ELF-1 (cell line): Measurements from ENCODE around the gene JUN.
A peak's percentile ranks its signal among the peaks of the same experiment; 100 is the strongest.

Source experiments
- DNase-seq: peaks from one replicate; pipeline ENCODE4 v3.0.0-alpha.2; 2016; ENCODE audit warnings: low read depth, low spot score

The JUN gene

DNA sequence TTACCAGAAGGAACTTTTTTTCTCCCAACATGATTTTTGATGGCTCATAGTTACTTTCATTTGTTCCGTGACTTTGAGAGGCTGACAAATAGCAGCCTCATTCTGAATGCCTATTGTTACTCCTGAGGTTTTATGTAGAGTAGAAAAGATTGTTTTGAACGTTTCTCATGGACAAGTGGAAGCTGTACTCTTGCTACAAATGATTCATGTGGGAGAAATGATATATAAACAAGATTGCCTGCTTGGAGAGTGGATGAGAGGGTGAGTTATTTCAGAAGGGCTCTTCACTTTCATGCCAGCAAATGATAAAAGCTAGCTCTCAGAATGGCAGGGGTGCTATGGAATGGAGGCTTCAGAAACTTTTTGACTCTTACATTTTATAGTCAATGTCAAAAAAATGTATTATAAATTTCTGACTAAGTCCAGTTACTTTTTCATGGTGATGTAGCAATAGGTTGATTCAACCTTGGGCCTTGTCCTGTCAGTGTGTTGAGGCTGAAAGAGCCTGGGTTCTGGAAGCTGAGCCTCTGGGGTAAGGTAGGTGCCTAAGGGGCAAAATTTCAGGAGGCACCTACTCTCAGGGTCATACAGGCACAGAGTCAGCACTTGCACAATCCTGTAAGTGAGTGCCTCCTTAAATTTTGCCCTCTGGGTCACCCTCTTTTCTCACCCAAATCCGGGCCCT is 19.4 kb downstream of the JUN start:
- no peak for DNase-seq

DNA sequence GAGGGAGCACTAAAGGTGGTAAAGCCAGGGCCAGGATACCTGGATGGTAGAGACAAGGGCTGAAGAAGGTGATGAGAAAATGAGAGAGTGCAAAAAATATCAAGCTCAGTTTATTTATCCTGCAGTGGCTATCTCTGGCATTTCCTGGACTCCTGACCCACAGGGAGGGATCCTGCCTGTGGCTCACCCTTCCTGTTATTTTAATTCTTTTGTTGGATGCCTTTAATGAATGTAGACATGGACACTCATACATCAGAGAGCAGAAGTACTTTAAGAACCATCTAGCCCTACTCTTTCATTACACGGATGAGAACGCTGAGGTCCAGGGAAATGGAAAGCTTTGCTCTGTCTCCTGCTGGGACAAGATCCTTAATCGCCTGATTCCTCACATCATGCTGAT is 20.6 kb downstream of the JUN start:
- DNase-seq: no peak

DNA sequence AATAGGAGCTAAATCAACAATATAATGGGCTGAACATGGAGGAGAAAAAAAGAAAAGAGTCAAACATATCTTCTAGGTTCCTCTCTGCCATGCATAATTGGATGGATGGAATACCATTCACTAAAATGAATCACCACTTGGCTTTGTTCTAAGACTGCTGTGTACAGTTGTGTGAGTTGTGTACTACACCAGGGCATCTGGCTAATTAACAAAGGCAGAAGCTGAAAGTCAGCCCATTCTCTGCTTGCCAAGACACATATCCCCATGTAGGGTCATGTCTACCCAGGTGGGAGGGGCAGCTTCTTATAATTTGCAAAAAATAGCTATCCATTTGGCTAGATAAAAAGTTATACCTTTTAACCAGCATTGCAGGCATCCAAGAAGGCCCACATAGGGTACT is 21.0 kb downstream of the JUN start:
- DNase-seq: no peak

DNA sequence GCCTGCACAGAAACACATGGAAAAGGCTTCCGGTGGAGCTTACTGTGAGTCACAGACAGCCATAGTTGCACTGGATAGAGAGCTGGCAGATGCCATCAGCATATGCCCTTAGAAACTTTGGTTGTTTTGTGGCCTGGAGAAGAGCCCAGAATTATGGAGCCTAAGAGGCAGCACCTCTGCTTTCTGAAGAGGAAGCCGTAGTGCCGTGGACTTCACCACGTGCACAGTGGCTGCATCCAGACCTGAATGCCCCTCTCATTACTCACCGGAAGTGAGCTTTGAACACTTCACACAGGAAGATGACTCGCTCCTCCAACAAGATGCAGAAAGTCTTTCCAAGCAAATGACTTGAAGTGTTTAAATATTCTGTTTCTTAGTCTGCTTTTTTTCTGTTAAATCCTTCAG is 28.4 kb downstream of the JUN start:
- DNase-seq: peak; percentile 48

DNA sequence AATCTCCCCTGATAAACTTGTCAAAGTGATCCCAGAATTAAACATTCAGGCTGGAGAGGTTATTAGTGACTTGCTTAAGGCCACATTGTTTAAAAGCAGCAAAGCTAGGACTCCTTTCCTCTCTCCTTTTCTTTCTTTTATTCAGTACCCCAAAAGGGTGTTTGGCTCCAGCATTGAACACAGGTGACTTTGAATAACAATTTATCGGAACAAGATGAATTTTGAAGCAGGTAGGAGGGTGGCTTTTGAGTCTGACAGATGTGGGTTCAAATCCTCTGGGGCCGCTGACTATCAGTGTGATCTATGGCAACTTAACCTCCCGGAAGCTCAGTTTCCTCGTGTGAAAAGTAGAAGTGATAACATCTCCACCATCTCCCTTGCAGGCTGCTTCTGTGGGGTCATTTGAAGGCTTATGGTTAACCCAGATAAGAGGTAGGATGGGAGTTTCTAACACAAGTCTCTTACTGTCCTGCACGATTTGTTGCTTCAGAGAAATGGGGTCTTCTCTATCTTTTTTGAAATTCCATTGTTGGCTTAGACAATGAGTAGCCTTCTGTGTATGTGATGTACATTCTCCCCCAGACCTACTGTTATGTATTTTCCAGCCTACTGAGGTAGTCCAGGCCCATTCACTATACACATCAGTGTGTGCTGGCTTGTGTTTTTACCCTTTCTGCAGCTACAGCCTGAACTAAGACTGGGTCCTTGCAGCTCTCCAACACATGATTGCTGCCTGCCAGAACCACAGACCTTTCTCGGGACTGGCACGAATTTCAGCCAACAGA is 29.0 kb downstream of the JUN start:
- DNase-seq: no peak

DNA sequence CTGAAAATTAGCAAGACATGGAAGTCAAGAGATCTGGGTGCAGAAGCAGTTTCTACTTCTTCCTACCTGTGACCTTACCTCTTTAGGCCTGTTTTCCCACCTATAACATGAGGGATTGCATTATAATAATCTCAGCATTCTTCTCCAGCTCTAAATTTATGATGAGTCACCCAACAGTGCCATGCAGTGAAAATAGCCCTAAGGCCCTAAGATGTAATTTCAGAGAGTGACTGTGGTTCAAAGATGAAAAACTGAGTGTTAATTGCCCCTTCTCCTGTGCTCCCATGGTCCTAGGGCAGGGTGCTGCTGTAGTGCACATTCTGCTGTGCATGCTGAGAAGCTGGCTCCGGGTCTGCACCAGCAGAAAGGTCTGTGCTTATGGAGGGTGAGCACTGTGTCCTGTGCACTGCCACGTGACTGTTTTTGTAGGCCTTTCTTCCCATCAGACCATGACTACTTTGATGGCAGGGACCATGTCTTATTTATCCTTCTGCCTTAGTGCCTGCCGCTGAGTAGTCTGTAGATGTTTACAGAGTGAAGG is 29.7 kb downstream of the JUN start:
- DNase-seq: no peak

DNA sequence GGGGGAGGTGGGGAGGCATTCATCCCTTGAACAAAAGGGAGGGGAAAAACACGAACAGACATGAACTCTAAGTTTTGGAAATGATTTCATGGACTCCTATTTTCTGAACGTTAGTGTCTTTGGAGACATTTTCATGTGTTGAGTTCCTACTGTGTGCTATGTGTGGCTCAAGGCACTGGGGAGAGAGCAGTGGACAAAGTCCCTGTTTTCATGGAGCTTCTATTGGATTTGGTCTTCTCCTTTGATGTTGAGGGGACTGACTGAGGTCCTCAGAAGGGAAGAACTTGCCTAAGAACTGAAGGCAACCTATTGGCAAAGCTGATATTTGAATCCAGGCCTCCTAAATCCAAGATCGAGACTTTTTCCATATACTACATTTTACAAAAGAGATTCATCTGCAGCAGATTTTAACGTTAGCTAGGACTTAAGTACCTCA is 30.4 kb downstream of the JUN start:
- DNase-seq: no peak

DNA sequence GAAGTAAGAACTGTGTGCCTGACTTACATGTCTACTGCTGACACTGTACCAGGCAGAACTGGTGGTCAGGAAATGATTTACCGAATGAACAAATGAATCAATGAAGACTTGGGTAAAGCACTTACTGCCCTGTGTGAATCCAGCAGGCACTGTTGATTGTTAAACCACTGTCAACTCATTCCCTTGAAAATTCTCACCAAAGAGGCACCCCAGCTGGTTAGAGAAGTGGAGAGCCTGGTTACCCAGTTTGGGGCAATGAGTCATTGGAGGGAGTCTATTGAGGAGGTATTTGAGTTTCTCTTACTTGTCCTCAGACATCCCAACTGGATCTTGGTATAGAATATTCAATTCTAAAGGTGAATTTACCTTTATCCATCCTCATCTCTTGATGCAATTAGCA is 34.2 kb downstream of the JUN start:
- no peak for DNase-seq

DNA sequence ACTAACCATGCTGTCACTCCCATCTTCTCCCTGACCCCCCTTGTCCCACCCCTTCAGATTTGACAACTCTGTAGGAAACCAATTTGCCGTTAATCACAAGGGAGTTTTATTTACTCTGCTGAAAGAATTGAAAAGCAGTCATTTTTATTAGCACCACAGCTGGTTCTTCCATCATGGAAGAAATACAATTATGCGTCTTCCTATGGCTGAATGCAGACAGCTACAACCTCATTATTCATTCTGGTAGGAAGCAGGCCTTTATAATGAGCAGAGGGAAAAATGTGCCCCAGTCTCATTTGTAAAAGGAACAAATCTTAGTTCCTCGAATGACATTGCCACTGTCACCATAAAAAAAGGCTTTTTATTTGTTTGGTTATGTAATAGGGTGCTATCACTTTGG is 35.2 kb downstream of the JUN start:
- DNase-seq: no peak

DNA sequence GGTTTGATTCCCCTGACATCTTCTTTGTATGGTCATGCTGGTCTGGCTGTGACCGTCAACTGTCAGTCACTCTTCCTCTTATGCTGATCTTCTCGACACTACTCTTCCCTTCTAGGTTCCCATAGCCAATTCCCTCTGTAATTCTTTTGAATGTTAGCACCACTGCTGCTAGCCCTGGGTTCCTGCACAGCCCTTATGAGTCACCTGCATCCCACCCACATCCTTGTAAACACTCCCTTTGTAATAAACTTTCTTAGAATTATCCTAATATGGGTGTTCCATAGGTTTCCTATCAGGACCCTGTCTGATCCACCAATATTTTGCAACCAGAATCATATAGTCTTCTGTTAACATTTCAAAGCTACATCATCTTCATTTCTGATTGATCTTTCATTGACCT is 37.1 kb downstream of the JUN start:
- DNase-seq: no peak

DNA sequence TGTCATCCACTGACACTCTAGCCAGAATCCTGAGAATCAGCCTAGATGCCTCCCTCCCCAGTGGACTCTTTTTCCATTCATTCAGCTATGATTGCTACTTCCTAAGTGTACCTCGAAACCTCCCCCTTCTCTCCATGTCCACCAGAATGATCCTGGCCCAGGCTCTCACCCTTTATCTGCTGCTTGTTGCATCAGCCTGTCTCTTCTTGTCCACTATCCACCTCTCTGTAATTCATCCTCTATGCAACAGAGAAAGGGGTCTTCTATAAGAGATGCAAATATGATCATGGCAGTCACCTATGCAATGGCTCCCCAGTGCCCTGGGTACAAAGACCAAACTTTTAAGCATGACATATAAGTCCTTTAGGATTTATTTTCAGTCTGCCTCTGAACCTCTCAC is 37.7 kb downstream of the JUN start:
- no peak for DNase-seq

DNA sequence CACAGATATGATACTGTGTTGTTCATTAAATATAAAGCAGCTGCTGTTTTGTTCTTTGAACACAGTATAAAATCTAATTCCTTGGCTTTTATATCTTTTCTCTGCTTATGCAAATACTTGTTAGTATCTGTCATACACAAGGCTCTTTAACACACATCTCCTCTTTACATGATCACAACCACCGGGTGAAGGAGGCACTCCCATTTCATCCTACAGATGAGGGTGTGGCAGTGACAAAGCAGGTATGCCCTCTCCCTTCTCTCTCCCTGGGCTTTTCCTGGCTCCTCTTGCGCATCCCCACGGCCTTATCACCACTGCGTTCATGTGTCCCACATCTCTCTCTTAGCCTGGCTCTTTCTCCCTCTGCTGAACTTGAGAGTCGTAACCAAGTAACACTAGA is 38.2 kb downstream of the JUN start:
- DNase-seq: no peak

DNA sequence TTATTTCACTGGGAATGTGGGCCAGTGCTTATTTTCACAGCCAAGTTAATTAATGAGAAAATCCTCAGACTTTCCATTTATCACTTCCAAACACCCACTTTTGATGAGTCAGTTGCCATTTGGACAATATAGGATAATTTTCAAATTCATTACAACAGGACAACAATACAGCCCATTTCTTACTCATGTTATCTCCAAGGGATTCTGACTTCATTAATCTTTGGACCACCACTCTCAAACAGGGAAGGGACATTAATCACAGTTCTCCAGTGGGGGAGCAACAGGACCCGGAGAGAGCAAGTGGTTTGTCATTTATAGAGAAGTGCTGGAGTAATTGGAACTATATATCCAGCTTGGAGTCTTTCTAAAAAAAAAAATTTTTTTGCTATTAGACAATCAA is 38.7 kb downstream of the JUN start:
- no peak for DNase-seq

DNA sequence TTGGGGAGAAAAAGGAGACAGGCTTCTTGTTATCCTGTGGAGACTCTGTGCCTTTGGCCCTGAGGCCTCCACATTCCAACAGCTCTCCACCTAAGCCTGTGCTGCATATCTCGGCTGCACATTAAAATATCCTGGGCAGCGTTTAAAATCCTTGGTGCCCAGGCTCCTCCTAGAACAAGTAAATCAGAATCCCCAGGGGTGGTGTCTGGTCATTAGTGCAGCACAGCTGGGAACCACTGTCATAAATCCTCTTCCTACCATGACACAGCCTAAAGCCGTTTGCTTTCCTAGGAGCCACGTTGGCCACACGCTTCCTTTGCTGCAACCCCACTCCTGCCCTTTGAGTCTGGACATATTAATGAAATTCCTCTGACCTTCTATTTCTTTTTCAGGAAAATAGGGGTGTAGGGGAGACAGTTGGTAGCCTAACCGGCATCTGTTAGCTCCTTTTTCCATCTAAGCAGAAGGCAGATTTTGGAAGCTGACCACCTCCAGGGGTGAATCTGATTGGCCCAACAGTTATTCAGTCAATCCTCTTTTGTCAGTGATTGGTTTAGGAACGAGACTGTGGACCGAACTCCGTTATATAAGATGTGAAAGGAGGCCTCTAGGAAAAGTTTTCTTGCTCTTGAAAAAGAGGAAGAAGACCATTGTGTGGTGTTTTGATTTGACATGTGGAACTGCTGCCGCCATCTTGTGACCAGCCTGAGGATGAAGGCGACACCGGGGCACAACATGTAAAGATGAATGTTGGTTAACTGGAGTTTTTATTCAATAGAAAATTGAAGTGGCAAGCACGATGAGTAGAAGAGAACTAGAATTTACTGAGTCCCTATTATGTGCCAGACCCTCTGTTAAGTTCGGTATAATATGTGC is 41.9 kb downstream of the JUN start:
- peak; percentile 70 for DNase-seq

DNA sequence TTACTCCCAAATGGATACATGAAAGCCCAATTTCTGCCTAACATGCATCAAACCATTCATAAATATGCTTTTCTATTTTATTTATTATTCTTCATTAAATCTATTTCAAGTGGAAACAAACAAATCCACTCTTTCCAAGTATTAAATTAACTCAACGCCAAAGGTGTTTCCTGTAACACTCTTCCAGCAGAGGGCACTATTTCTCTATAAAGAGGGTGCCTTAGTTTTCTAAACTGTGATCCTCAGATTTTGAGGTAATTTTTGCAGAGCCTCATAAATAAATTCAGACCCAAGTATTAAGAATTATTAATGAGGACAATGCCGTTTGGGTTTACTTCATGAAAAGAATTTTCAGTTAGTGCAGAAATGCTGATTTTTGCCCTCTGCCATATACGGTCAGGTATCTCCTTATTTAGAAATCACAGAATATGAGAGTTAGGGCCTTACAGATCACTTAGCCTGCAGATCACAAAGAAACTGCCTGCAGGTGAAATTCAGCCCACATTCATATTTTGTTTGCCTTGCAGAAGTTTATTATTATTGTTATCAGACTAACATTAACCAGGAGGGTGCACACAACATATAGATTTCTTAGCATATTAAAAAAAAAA is 43.9 kb downstream of the JUN start:
- DNase-seq: no peak

DNA sequence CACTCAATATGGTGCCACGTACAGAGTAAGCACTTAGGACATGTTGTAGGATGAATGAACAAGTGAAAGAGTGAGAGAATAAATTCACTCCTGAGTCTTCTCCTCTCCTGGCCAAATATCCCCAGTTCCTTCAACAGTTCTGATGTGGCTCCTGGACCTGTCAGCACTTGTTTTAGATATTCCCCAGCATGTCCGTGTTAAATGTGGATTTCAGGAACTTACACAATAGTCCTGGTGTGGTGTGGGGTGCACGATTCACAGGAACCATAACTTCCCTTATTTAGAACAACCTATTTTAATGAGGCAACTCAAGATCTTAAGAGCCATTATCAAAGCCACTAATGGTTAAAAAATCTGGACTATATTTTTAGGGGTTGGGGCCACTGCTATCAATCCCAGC is 45.0 kb downstream of the JUN start:
- no peak for DNase-seq

DNA sequence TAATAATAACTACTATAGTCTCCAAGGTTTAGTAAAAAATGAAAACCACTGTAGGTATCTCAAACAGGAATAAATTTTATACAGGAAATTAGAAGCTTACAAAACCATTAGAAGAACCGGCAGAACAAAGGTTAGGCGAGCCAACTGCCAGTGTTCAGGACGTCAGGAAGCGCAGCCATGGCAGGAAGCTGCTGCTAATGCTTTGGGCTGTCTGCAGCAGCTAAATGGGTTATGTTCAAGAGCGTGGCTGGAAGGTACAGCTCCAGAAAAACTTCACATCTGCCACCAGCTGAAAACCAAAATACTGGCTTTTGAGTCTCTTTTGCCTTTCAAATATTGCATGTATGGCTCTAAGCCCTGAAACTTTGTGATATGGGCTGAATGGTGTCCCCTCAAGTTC is 48.3 kb downstream of the JUN start:
- no peak for DNase-seq

DNA sequence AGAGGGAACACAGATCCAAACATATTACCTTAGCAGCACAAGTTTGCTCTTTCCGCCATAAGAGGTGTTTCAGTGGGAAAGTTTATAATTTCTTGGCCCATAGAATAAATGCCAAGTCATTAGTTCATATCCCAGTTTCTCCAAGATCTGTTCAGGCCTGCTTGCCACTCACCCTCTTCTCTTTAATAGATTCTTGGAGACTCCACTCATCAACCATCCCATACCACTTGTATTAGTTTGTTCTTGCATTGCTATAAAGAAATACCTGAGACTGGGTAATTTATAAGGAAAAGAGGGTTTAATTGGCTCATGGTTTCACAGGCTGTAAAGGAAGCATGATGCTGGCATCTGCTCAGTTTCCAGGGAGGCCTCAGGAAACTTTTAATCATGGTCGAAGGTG is 49.2 kb downstream of the JUN start:
- no peak for DNase-seq

DNA sequence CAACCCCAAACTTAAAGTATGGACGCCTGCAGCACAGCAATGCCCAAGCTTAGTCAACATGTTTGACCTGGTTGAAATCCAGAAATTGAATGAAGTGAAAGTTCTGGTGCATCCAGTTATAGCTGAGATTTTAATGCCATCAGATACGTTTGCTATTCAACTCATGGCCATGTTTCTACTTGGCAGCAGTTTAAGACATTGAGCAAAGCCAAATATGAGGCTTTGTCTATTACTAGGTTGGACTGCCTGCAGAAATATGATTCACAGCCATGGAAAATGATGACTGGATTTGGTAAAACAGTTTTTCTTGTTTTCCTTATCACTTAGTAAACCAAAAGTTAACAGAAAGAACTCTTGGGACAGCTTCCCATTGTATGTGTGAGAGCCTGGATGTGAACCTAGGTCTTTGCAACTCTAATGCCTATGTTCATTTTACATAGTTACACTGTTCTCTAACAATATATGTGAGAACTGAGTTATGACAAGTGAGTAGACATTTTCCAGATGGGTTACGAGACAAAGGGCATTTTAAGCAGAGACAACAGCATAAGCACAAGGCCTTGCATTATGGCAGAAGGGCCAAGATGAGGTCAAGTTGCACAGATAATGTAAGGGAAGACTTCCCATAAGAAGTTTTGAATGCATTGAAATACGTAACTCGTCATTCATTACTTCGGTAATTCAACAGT is 51.6 kb downstream of the JUN start:
- DNase-seq: no peak
